CD4-positive, alpha-beta T cell treated with Interleukin-6 for 4 hours (primary cell): ENCODE results near the gene RHBDD1.

Source experiments
- DNase-seq: peaks from one replicate; pipeline ENCODE4 v3.0.0-alpha.2; 2020; ENCODE audit warnings: mixed read lengths

The RHBDD1 gene

GRCh38 chr2:226943862-226944620 lies 108.2 kb downstream of the RHBDD1 start:
- no peak for DNase-seq

GRCh38 chr2:226953206-226953605 lies 117.4 kb downstream of the RHBDD1 start:
- no peak for DNase-seq

DNA sequence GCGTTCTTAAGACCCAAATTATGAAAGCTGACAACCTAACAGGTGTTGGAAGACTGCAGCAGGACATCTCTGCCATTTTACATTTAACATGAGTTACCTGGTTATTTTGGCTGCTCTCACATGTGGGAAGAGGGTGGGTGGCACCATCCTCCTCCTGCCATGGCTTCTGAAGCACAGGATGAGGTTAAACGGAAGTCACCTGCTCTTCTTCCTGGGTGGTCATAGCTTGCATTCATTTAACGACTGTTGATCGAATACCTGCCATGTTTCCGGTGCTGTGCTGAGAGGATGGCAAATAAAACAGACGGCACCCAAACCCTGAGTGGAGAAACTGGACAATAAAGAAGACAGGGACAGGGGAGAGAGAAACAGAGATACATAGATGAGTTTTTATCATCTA lies 118.0 kb downstream of the RHBDD1 start:
- DNase-seq = no peak

GRCh38 chr2:226956659-226957058 lies 120.8 kb downstream of the RHBDD1 start:
- no peak for DNase-seq

GRCh38 chr2:226959418-226959817 lies 123.6 kb downstream of the RHBDD1 start:
- DNase-seq = no peak

- DNase-seq = no peak
Observed at GRCh38 chr2:226962176-226962773, 126.4 kb downstream of the RHBDD1 start.

GRCh38 chr2:226963528-226963927 lies 127.7 kb downstream of the RHBDD1 start:
- DNase-seq = no peak

DNA sequence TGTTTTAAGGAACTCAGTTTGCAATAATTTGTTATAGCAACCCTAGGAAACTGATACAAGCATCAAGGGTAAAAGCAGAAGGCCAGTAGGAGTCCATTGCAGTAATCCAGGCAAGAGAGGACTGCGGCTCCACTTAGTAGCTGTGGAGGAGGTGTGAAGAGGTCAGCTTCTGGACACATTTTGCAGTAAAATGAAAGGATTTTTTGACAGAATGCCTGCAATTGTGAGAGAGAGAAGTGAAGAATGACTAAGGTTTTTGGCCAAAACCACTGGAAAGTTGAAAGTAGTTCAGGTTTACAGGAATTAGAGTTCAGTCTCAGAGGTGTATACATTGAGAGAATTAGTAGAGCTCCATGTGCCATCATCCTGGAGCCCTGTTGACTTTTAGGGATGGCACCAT lies 129.5 kb downstream of the RHBDD1 start:
- DNase-seq = no peak

- no peak for DNase-seq
Observed at GRCh38 chr2:226969417-226970080, 133.7 kb downstream of the RHBDD1 start.

DNA sequence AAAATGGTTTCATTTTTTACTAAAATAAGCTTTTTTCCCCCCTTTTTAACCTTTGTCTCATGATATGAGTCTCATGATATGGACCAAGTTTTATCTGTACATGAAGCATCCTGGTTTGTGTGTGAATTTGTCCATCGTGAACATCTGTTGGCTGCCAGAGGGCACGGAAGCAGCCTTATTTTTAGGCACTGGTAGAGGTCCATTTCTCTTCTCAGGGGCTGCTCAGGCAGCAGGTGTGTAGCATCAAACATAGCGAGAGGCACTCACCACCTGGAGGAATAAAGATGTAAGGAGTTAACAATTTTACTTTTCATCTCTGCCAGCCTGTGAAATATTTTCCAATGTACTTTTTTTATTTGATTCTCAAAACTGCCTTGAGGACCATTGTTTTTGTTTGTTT lies 134.5 kb downstream of the RHBDD1 start:
- no peak for DNase-seq

DNA sequence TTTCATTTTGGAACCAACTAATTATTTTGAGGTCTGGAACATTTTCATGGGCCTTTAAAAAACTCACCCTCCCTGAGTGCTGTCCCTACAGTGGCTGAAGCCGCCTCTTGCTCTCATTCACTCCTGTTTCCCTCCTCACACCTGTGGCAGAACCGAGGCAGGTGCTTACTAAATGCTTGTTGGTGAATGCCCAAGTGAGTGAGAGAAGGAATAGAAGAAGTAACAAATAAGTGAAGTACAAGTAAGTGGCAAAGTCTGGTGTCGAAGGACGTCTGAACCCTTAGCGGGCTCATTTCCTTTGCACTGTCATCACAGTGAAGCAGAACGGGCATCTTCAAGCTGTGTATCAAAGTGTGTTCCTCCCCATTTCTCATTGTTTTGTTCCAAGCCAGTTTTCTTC lies 135.2 kb downstream of the RHBDD1 start:
- DNase-seq = no peak

DNA sequence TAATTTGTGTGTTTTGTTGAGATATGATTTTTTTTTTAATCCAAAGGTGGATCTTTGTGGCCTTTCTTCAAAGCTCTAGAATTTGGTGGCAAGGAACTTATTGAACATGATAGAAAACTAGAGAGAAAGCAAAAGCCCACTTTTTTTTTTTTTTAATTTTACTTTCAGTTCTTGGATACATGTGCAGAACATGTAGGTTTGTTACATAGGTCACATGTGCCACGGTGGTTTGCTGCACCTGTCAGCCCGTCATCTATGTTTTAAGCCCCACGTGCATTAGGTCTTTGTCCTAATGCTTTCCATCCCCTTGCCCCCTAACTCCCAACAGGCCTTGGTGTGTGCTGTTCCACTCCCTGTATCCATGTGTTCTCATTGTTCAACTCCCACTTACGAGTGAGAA lies 135.9 kb downstream of the RHBDD1 start:
- no peak for DNase-seq

DNA sequence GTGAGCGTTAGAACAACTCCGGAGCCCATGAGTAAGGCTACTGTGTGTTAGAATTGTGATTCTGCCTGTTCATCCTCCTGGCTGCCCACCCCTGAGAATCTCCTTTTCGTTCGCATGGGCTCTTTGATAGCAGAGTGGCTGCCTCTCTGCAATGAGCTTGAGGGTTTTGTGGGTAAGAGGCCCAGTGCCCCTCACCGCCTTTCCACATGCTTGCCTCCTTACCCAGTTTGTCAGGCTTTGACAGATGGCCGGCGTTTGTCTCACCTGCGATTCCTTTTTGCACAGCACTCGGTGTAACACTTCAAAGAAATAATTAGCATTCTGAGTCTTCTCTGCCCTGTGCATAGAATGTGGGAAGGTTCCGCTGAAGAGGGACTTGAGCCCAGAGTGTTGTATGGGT lies 138.0 kb downstream of the RHBDD1 start:
- no peak for DNase-seq

DNA sequence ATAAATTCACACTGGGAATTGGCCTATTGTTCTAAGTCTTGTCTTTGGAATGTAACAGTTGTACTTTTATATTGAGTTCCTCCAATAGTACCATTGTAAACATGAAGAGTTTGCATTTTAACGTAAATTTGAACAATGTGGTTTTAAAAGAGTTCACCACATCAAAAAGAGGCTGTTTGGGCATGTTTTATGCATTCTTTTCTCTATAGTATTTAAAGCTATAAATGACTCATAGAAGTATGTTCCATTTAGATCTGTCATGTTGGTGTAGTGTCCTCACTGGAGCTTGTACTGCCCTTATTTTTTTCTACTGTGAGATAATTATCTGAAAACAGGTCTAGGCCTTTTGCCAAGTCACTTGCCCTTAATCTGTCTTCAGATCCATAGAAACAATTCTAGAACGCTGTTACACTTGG lies 141.9 kb downstream of the RHBDD1 start:
- DNase-seq = no peak

GRCh38 chr2:226978300-226978699 lies 142.4 kb downstream of the RHBDD1 start:
- DNase-seq = no peak

DNA sequence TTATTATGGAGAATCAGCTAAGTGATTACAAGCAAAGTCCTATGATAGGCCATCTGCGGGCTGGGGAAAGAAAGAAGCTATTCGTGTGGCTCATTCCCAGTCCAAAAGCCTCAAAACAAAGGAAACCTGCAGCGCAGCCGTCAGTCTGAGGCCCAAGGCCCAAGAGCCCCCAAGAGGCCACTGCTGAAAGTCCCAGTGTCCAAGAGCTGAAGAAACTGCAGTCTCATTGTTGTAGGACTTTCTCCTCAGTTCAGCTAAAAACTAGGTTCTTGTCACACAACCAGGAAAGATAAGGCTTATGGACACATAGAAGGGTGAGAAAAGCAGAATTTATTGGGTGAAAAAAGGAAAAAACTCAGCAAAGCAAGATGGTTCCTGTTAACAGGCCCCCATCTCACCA lies 143.2 kb downstream of the RHBDD1 start:
- DNase-seq = no peak

DNA sequence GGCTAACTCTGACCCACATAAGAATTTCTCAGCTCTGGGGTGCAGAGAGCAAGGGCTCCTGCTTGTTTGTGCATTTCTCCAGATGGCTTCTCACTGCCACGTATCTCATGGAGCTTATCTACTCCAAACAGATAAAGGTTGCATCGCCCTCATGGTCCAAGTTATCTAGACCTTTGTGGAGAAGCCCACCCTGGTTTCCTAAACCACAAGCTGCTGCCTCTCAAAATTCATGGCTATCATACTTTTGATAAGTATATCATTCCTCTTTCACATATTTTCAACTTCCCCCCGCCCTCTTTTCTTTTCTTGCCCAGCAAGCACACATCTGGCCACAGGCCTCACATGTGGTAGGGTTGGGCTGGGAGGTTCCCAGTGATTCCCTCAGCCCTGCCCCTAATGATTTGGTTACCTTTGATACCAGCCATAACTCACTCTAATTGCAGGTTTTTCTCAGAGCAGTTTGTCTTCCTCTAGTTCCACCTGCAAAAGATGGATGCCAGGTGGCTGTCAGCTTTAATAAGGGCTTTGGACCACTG lies 146.0 kb downstream of the RHBDD1 start:
- DNase-seq = no peak

GRCh38 chr2:226983895-226984749 lies 148.3 kb downstream of the RHBDD1 start:
- no peak for DNase-seq

DNA sequence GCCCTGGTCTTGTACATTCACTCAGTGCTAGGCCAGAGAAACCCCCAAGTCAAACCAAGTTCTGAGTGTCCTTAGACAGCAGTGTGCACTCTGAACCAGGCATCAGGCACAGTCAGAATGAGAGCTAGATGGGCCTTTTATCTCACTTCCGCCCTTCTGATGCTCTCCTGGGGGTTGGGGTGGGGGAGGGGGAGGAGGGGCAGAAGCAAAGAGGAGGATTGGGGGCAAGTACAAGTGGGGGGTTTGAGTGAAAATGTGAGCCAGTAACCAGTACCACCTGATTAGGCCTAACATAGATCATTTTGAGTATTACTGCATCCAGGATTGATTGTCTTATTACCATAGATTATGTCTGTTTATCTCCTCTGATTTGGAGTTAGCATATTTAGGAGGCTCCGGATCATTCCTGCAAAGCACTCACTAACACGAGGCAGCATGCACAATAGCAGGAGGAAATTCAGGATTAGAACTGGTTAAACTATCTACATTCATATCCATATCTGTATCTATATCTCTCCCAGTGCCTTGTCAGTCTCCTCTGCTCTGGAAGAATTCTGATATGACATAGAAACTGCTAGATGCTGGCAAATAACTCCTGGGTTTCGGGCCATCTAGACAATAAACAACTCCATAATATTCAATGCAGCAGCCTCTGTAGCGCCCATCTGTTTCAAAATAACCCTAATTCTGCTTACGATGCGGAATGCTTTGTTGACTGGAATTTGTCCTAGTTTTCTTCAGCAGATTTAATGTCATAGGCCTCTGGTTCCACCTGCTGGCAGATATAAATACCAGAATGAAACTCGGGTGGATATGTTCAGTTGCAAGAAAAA lies 149.1 kb downstream of the RHBDD1 start:
- peak; percentile 30 for DNase-seq

DNA sequence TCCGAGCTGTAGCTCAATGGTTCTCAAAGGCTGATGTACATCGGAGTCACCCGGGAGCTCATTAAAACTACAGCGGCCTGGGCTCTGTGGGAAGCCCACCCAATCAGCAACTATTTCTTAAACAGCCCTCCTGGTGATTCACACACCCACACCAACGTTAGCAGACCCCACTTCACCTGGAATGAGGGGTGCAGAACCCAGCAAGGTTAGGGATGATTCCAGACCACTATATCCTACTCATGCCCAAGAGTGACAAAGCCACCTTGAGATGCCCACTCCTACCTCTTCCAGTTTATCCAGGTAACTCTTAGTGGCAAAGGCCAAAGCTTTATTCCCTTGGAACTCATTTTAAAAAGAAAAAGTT lies 149.7 kb downstream of the RHBDD1 start:
- no peak for DNase-seq

DNA sequence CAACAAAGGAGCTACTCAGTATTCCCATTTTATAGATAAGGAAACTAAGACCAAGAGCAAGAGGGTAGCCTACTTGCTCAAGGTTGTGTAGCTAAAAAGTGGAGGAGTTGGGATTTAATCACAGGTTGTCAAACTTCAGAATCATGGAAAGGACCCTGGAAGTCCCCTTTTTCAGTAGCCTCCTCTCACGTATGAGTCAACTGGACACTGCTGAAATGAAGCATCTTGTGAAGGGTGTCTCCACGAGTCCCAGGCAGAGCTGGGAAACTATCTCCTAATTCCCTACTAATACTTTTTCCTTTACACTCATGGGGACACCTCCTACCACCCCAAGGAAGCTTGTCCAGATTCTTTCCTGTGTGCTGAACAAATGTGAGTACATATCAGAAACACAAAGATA lies 155.8 kb downstream of the RHBDD1 start:
- DNase-seq = no peak

GRCh38 chr2:226993171-226993570 lies 157.3 kb downstream of the RHBDD1 start:
- no peak for DNase-seq
